GM19452 (cell line): ENCODE results near the gene PTPRQ.

ENCODE experiments used
- ATAC-seq: cut with Tn5 transposase; IDR thresholded peaks from one replicate; pipeline ENCODE4 v1.9.1; 2021; ENCODE audit not compliant: unreplicated experiment

PTPRQ gene

GRCh38 chr12:80698847-80699542 is 255.0 kb downstream of the PTPRQ start:
- no peak for ATAC-seq

GRCh38 chr12:80700327-80700726 is 256.3 kb downstream of the PTPRQ start:
- ATAC-seq: no peak

- ATAC-seq: no peak
These were observed 257.4 kb downstream of the PTPRQ start for GRCh38 chr12:80701388-80701787.

GRCh38 chr12:80702889-80703805 is 259.1 kb downstream of the PTPRQ start:
- ATAC-seq: peak; percentile 73

- no peak for ATAC-seq
These were observed 260.4 kb downstream of the PTPRQ start for GRCh38 chr12:80704420-80704819.

GRCh38 chr12:80707126-80707829 is 263.2 kb downstream of the PTPRQ start, which contains the start of gene MYF6:
Gene MYF6 (plus strand): TSS chr12:80707634. CDS start chr12:80707720, 86 bp downstream.
- ATAC-seq: no peak

GRCh38 chr12:80707830-80708258 is 263.8 kb downstream of the PTPRQ start:
- no peak for ATAC-seq

GRCh38 chr12:80708259-80708974 is 264.4 kb downstream of the PTPRQ start:
- ATAC-seq: no peak

- ATAC-seq: no peak
These were observed 264.9 kb downstream of the PTPRQ start for GRCh38 chr12:80708975-80709328.

- ATAC-seq: peak; percentile 65
These were observed 266.0 kb downstream of the PTPRQ start for GRCh38 chr12:80709811-80710726.

- peak; percentile 25 for ATAC-seq
These were observed 266.9 kb downstream of the PTPRQ start for GRCh38 chr12:80710727-80711449.

- no peak for ATAC-seq
These were observed 267.8 kb downstream of the PTPRQ start for GRCh38 chr12:80711866-80712265.

- ATAC-seq: no peak
These were observed 268.8 kb downstream of the PTPRQ start for GRCh38 chr12:80712866-80713265.

GRCh38 chr12:80713419-80713818 is 269.4 kb downstream of the PTPRQ start:
- no peak for ATAC-seq

GRCh38 chr12:80714055-80714454 is 270.0 kb downstream of the PTPRQ start:
- no peak for ATAC-seq

- ATAC-seq: no peak
These were observed 270.8 kb downstream of the PTPRQ start for GRCh38 chr12:80714846-80715245.

- ATAC-seq: no peak
These were observed 271.7 kb downstream of the PTPRQ start for GRCh38 chr12:80715713-80716249.

GRCh38 chr12:80716696-80717469 is 272.8 kb downstream of the PTPRQ start, which contains the start of gene MYF5:
Gene MYF5 (plus strand): TSS chr12:80716912. CDS start chr12:80717064, 152 bp downstream.
- no peak for ATAC-seq
